Activated CD4-positive, alpha-beta memory T cell treated with anti-CD3 and anti-CD28 coated beads for 36 hours (primary cell): ENCODE data around the gene GPR137B. TPM values are rescaled to one million over a fixed set of nuclear protein-coding genes. Genes with fewer than 3 reads are reported as not detected.

Experiments
- CTCF ChIA-PET: fragments of 350-600 bp; sonication (Branson Sonifier 250); formaldehyde crosslinking; loops from one replicate; lab custom pipeline; 2021; ENCODE audit warnings: antibody characterized with exemption, inconsistent platforms; lab: Charles Lee
- POLR2A ChIA-PET: fragments of 350-600 bp; sonication (Branson Sonifier 250); formaldehyde crosslinking; loops from one replicate; lab custom pipeline; 2021; ENCODE audit warnings: antibody characterized with exemption; lab: Charles Lee
- DNase-seq: peaks from one replicate; pipeline ENCODE4 v3.0.0-alpha.2; 2020
- H3K27ac Mint-ChIP-seq: one replicate; pipeline ENCODE4 v1.8.0; 2021; ENCODE audit warnings: mixed read lengths
- H3K27me3 Mint-ChIP-seq: one replicate; pipeline ENCODE4 v1.8.0; 2021; ENCODE audit warnings: mixed read lengths
- H3K36me3 Mint-ChIP-seq: one replicate; pipeline ENCODE4 v1.8.0; 2021; ENCODE audit warnings: mixed read lengths
- H3K4me1 Mint-ChIP-seq: one replicate; pipeline ENCODE4 v1.8.0; 2021; ENCODE audit warnings: low read depth, mixed read lengths
- H3K4me3 Mint-ChIP-seq: one replicate; pipeline ENCODE4 v1.8.0; 2021; ENCODE audit warnings: mild to moderate bottlenecking, mixed read lengths
- H3K9me3 Mint-ChIP-seq: one replicate; pipeline ENCODE4 v1.8.0; 2021; ENCODE audit warnings: mixed read lengths
- intact Hi-C: fragments of 100-400 bp; cut with micrococcal nuclease; formaldehyde crosslinking; loops from one replicate; pipeline ENCODE4 v1.15.1; 2023
- total RNA-seq, 2 experiments: library from RNA; stranded (reverse); gene quantifications; one replicate each; pipeline ENCODE4 v1.2.3, GENCODE V29; 2021

Gene GPR137B
- total RNA-seq, 2 experiments from 2014 or later, result 5.6 TPM

GRCh38 chr1:236220473-236220872, 78.1 kb downstream of the GPR137B start:
- POLR2A ChIA-PET, result no interaction called here
- Mint-ChIP-seq H3K4me1 (no peaks in the 10 kb centered on the region), H3K4me3 (no peak overlapping the region), H3K27me3 (no peaks in the 10 kb centered on the region), H3K36me3 (peaks cover 12% of the 10 kb centered on the region), H3K27ac (no peak overlapping the region), H3K9me3 (no peaks in the 10 kb centered on the region)
- DNase-seq, result no peak
- intact Hi-C loops, result no loop called here
- CTCF ChIA-PET, result no interaction called here

- Mint-ChIP-seq H3K4me3 (no peak overlapping the region), H3K36me3 (peaks cover 12% of the 10 kb centered on the region), H3K27ac (no peak overlapping the region), H3K9me3 (no peaks in the 10 kb centered on the region), H3K27me3 (no peaks in the 10 kb centered on the region), H3K4me1 (no peaks in the 10 kb centered on the region)
- ChIA-PET POLR2A (no interaction called here), CTCF (no interaction called here)
- DNase-seq, result no peak
- intact Hi-C loops, result no loop called here
Observed at GRCh38 chr1:236222632-236223031, 80.3 kb downstream of the GPR137B start.

GRCh38 chr1:236228411-236228810, 86.1 kb downstream of the GPR137B start:
- POLR2A ChIA-PET, result no interaction called here
- Mint-ChIP-seq H3K4me3 (no peak overlapping the region), H3K27me3 (no peaks in the 10 kb centered on the region), H3K4me1 (no peaks in the 10 kb centered on the region), H3K36me3 (peaks cover 8% of the 10 kb centered on the region), H3K9me3 (no peaks in the 10 kb centered on the region), H3K27ac (no peak overlapping the region)
- DNase-seq, result no peak
- CTCF ChIA-PET, result no interaction called here
- intact Hi-C loops, result no loop called here

GRCh38 chr1:236235116-236235515, 92.8 kb downstream of the GPR137B start:
- no peak overlapping the region for H3K4me3 Mint-ChIP-seq
- no peaks in the 10 kb centered on the region for H3K9me3 Mint-ChIP-seq
- intact Hi-C loops, result no loop called here
- ChIA-PET POLR2A (no interaction called here), CTCF (no interaction called here)
- H3K4me1 Mint-ChIP-seq, result no peaks in the 10 kb centered on the region
- no peak overlapping the region for H3K27ac Mint-ChIP-seq
- no peak for DNase-seq
- no peaks in the 10 kb centered on the region for H3K27me3 Mint-ChIP-seq
- peaks cover 2% of the 10 kb centered on the region for H3K36me3 Mint-ChIP-seq

GRCh38 chr1:236239092-236239585, 96.8 kb downstream of the GPR137B start:
- ChIA-PET POLR2A (no interaction called here), CTCF (interaction anchor here (1.6 kb wide), 1 partner anchor 213 kb away, joined by 5 read pairs; no protein-coding TSS in a partner anchor)

GRCh38 chr1:236240675-236241074, 98.3 kb downstream of the GPR137B start:
- intact Hi-C loops, result no loop called here
- CTCF ChIA-PET, result no interaction called here
- H3K27me3 Mint-ChIP-seq, result no peaks in the 10 kb centered on the region
- H3K27ac Mint-ChIP-seq, result no peak overlapping the region
- DNase-seq, result no peak
- no peaks in the 10 kb centered on the region for H3K9me3 Mint-ChIP-seq
- no peak overlapping the region for H3K4me3 Mint-ChIP-seq
- H3K4me1 Mint-ChIP-seq, result no peaks in the 10 kb centered on the region
- H3K36me3 Mint-ChIP-seq, result peaks cover 12% of the 10 kb centered on the region
- POLR2A ChIA-PET, result no interaction called here

More at GRCh38 chr1:236239092-236239585, 96.8 kb downstream of the GPR137B start:
- Mint-ChIP-seq H3K36me3 (peaks cover 12% of the 10 kb centered on the region), H3K27ac (no peak overlapping the region), H3K9me3 (no peaks in the 10 kb centered on the region), H3K4me1 (no peaks in the 10 kb centered on the region), H3K27me3 (no peaks in the 10 kb centered on the region), H3K4me3 (no peak overlapping the region)
- intact Hi-C loops, result no loop called here
- DNase-seq, result no peak

- Mint-ChIP-seq H3K27ac (no peak overlapping the region), H3K4me3 (no peak overlapping the region), H3K36me3 (peaks cover 15% of the 10 kb centered on the region), H3K9me3 (no peaks in the 10 kb centered on the region), H3K27me3 (no peaks in the 10 kb centered on the region), H3K4me1 (no peaks in the 10 kb centered on the region)
- intact Hi-C loops, result no loop called here
- CTCF ChIA-PET, result interaction anchor here (0.7 kb wide), 1 partner anchor 140 kb away, joined by 3 read pairs; no protein-coding TSS in a partner anchor
- DNase-seq, result no peak
- POLR2A ChIA-PET, result no interaction called here
Observed at GRCh38 chr1:236242568-236242967, 100.2 kb downstream of the GPR137B start.

- no peak for DNase-seq
- Mint-ChIP-seq H3K27ac (no peak overlapping the region), H3K36me3 (peaks cover 14% of the 10 kb centered on the region), H3K4me1 (no peaks in the 10 kb centered on the region), H3K9me3 (no peaks in the 10 kb centered on the region), H3K4me3 (no peak overlapping the region), H3K27me3 (no peaks in the 10 kb centered on the region)
- POLR2A ChIA-PET, result no interaction called here
- intact Hi-C loops, result no loop called here
- CTCF ChIA-PET, result no interaction called here
Observed at GRCh38 chr1:236247286-236247685, 104.9 kb downstream of the GPR137B start.

- intact Hi-C loops, result no loop called here
- POLR2A ChIA-PET, result no interaction called here
- Mint-ChIP-seq H3K27me3 (no peaks in the 10 kb centered on the region), H3K9me3 (no peaks in the 10 kb centered on the region), H3K27ac (no peak overlapping the region), H3K4me3 (no peak overlapping the region), H3K4me1 (no peaks in the 10 kb centered on the region), H3K36me3 (peaks cover 12% of the 10 kb centered on the region)
- DNase-seq, result no peak
- CTCF ChIA-PET, result no interaction called here
Observed at GRCh38 chr1:236251587-236251986, 109.2 kb downstream of the GPR137B start.

GRCh38 chr1:236253119-236253518, 110.8 kb downstream of the GPR137B start:
- ChIA-PET CTCF (no interaction called here), POLR2A (interaction anchor here (0.6 kb wide), 1 partner anchor 28 kb away, joined by 3 read pairs; no protein-coding TSS in a partner anchor)
- intact Hi-C loops, result no loop called here
- no peak for DNase-seq
- Mint-ChIP-seq H3K27me3 (no peaks in the 10 kb centered on the region), H3K9me3 (peaks cover 10% of the 10 kb centered on the region), H3K4me1 (no peaks in the 10 kb centered on the region), H3K4me3 (no peak overlapping the region), H3K36me3 (peaks cover 20% of the 10 kb centered on the region), H3K27ac (no peak overlapping the region)

- ChIA-PET CTCF (no interaction called here), POLR2A (no interaction called here)
- Mint-ChIP-seq H3K27me3 (no peaks in the 10 kb centered on the region), H3K27ac (no peak overlapping the region), H3K9me3 (peaks cover 16% of the 10 kb centered on the region), H3K4me1 (peaks cover 2% of the 10 kb centered on the region), H3K4me3 (no peak overlapping the region), H3K36me3 (peaks cover 25% of the 10 kb centered on the region)
- no peak for DNase-seq
- intact Hi-C loops, result no loop called here
Observed at GRCh38 chr1:236253918-236254637, 111.7 kb downstream of the GPR137B start.

GRCh38 chr1:236257216-236257615, 114.9 kb downstream of the GPR137B start:
- Mint-ChIP-seq H3K27ac (no peak overlapping the region), H3K4me3 (no peak overlapping the region), H3K4me1 (peaks cover 15% of the 10 kb centered on the region), H3K36me3 (peaks cover 45% of the 10 kb centered on the region), H3K9me3 (peaks cover 45% of the 10 kb centered on the region), H3K27me3 (no peaks in the 10 kb centered on the region)
- no peak for DNase-seq
- intact Hi-C loops, result no loop called here
- ChIA-PET CTCF (no interaction called here), POLR2A (no interaction called here)
